ENCODE data around the gene DHRS12.

Gene DHRS12

DNA sequence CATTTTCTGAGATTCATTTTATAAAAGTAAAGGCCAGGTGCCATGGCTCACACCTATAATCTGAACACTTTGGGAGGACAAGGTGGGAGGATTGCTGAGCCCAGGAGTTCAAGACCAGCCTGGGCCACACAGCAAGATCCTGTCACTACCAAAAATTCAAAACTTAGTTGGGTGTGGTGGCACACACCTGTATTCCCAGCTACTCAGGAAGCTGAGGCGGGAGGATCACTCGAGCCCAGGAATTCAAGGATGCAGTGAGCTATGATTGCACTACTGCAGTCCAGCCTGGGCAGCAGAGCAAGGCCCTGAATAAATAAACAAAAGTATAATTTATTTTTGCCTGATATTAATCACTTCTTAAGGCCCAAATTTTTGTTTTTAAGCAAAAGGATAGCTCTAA lies 40.5 kb downstream of the DHRS12 start:
- no peak overlapping the region for H3K4me3 ChIP-seq (ENCODE audit: low read depth, low read length)

GRCh38 chr13:51761643-51762350 lies 42.2 kb downstream of the DHRS12 start:
- no peak overlapping the region for H3K4me3 ChIP-seq (ENCODE audit: low read depth, low read length)

GRCh38 chr13:51760592-51760991 lies 43.4 kb downstream of the DHRS12 start:
- H3K4me3 ChIP-seq (ENCODE audit: low read depth, low read length), result no peak overlapping the region

DNA sequence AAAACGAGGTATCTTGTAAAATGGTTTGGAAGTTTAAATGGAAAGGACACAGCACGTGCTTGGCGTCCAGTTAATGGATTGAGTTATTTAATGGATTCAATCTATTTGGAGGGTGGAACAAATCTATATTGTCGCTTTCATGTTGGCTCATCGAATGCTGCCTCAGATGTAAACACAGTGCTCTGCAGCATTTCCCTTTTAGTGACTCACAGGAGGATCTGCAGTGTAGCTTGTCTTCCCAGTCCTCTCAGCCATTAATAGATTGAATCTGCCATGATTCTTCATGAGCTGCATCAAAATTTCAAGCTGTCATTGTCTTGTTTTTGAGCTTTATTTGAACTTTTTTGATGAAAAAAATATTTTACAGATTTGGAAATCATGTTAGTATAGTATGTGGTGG lies 44.7 kb downstream of the DHRS12 start:
- H3K4me3 ChIP-seq (ENCODE audit: low read depth, low read length), result no peak overlapping the region

DNA sequence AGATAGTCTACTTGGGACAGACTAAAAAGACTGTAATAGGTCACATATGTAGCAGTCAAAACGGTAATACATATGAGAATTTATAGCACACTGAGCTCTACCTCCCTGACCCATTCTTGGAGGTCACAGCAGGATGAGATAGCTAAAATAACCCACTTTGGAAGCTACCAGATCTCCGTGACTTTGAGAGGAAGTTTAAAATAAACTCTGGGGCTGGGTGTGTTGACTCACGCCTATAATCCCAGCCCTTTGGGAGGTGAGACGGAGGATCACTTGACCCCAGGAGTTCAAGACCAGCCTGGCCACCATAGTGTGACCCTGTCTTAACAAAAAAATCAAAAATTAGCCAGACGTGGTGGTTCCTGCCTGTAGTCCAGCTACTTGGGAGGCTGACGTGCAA lies 45.3 kb downstream of the DHRS12 start:
- no peak overlapping the region for H3K4me3 ChIP-seq (ENCODE audit: low read depth, low read length)

DNA sequence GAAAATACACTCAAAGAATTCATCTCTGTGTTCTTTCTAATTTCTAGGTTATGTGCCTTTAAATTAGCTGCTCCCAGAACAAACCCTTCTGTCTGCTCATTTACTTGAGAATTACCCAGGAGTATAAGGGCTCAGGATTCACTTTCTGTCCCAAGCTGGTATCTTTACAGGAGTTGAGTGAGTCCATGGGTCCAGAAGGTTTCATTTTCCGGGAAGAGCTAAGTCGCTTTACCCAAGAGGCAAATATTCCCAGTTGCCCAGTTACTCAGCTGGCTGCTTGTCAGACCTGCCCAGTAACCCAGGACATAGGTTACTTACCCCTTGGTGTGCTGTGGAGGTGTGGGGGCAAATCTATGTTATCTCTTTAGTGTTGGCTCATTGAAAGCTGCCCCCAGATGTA lies 47.3 kb downstream of the DHRS12 start:
- no peak overlapping the region for H3K4me3 ChIP-seq (ENCODE audit: low read depth, low read length)

- H3K4me3 ChIP-seq (ENCODE audit: low read depth, low read length), result no peak overlapping the region
Observed at GRCh38 chr13:51747438-51748434, 56.2 kb downstream of the DHRS12 start.

DNA sequence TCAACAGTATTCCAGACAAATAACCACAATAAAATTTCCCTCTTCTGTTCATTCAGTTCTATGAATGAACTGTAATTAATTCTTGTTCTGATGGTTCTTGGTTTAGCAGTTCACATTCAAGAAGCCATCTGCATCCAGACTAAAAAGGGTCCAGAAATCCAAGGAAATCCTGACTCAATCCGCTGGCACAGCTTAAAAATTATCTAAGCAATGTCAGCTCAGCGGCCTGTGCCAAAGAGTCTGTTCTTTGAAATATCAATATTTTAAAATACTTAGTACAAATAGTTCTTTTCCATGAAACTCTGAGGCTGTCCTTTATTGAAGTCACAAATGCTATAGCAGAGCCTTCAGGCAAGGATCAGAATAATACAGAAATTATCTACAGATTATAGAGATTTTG lies 57.2 kb downstream of the DHRS12 start:
- H3K4me3 ChIP-seq (ENCODE audit: low read depth, low read length), result no peak overlapping the region

DNA sequence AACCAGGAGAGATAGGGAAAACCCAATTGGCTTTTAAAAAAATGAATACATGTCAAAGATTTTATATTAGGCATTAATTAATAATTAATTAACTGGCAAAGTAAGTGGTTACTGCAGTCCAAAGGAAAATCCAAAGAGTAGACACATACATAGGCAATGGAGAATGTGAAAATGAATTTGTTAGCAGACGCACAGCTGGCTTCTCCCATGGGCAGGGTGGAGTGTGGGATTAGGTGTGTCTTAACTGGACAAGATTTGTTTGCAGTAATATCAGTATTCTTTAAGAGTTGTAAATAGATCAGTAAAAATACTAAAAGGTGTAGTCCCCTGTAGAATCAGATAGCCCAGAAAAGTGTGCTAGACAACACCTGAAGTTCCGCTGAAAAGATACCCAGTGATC lies 58.7 kb downstream of the DHRS12 start:
- no peak overlapping the region for H3K4me3 ChIP-seq (ENCODE audit: low read depth, low read length)

- no peak overlapping the region for H3K4me3 ChIP-seq (ENCODE audit: low read depth, low read length)
Observed at GRCh38 chr13:51742611-51743010, 61.4 kb downstream of the DHRS12 start.

DNA sequence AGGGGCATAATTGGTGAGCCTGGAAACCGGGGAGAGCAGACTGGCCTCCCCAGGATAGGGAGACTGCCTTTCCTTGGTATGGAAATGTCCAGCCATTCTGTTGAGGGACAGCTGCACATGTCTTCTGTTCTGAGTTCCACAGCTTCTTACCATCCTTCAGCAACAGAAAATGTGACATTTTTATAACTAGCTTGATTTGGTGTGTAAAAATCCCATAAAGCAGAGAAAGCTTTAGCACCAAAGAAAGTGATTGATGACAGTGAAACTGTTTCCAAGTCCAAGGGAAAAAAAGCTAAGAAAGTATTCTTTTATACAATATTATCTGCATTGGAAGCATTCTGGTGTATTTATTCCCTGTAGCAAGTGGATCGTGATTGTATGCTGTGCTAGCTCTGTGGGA lies 61.9 kb downstream of the DHRS12 start:
- no peak overlapping the region for H3K4me3 ChIP-seq (ENCODE audit: low read depth, low read length)

DNA sequence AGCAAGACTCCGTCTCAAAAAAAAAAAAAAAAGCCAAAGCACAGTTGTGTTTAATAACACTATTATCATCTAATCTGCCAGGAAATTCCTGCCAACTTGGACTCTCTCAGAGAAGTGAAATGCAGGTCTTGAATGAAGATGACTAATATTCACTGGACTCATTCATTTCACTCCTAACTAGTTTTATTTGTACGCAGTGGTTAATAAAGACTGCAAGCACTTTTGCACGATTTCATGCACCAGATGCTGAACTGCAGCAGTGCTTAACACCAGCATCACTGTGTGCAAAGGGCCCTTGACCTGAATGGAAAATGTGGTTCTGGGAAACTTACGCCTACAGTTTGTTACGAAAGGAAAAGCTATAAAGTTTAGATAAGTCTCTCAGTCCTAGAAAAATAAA lies 63.3 kb downstream of the DHRS12 start:
- H3K4me3 ChIP-seq (ENCODE audit: low read depth, low read length), result no peak overlapping the region

- H3K4me3 ChIP-seq (ENCODE audit: low read depth, low read length), result no peak overlapping the region
Observed at GRCh38 chr13:51739027-51739764, 64.8 kb downstream of the DHRS12 start.

DNA sequence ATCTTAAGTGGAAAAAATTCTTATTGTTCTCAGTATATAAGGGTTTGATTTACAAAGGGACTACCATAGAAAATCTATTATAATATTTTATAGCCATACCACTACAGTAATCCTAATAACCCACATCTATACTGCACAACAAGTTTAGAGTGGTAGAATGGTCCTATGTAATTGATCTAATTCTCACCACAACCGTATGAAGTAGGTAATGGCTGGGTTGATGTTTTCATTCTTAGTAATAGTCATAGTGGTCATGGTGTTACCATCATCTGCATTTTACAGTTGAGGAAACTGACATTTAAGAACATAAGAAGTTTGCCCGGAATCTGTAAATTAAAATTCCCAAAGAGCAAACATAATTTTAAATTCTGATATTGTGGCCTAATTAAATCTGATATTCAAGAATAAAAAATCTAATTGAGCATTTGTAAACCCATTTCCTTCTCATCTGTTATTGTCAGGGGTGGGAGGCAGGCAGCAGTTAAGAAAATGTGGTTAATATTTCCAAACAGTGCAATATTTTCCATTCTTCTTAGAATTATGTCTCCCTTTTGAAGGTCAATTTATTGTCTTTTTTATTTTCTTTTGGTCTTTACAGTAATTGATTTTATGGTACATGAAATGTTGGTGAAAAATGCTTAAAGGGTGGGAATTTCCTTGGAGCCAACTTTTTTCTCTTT lies 65.6 kb downstream of the DHRS12 start:
- no peak overlapping the region for H3K4me3 ChIP-seq (ENCODE audit: low read depth, low read length)

DNA sequence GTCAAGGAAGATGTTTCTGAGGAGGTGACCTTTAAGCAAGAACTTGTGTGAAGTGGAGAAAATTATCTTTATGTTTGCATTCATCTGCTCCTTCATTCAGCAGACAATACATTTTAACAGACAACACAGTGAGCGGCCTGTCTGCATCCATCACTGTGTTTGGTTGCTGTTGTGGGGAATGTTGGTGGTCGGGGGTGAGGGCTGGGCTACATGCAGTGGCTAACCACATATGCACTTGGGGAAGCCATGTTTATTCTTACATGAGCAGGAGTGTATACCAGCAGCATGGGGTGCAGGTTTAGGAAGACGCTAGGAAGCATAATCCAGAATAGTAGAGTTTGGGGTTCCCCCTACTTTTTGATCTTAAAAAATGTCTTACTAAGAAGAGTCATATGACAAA lies 66.4 kb downstream of the DHRS12 start:
- no peak overlapping the region for H3K4me3 ChIP-seq (ENCODE audit: low read depth, low read length)

GRCh38 chr13:51734786-51735185 lies 69.2 kb downstream of the DHRS12 start:
- H3K4me3 ChIP-seq (ENCODE audit: low read depth, low read length), result no peak overlapping the region

- no peak overlapping the region for H3K4me3 ChIP-seq (ENCODE audit: low read depth, low read length)
Observed at GRCh38 chr13:51733374-51734298, 70.3 kb downstream of the DHRS12 start.

- no peak overlapping the region for H3K4me3 ChIP-seq (ENCODE audit: low read depth, low read length)
Observed at GRCh38 chr13:51731759-51732158, 72.2 kb downstream of the DHRS12 start.

- H3K4me3 ChIP-seq (ENCODE audit: low read depth, low read length), result no peak overlapping the region
Observed at GRCh38 chr13:51730927-51731326, 73.0 kb downstream of the DHRS12 start.

Data from iPS-11a (cell line).